Measurements from ENCODE around the gene SLC27A5. TPM values are rescaled to one million over a fixed set of nuclear protein-coding genes. Genes with fewer than 3 reads are reported as not detected.
"Not testable (repeated sequence)": the region's sequence is repeated elsewhere in the genome, so short reads cannot be mapped to it uniquely, and the experiment has no call there.

The SLC27A5 gene
- total RNA-seq, 8 experiments from 2014 or later: 11.0 to 26.3 (median 20.2) TPM

GRCh38 chr19:58450856-58451357 lies 60.9 kb downstream of the SLC27A5 start:
- H3K27ac ChIP-seq: peak overlapping the region; percentile 45 to 58

GRCh38 chr19:58449980-58450379 lies 61.8 kb downstream of the SLC27A5 start:
- in situ Hi-C loops (cut with MboI; ENCODE audit: low pct_unique_long_range_greater_than_20kb in 2 of 9, low sequenced_read_pairs in 9 of 9, unreplicated experiment in 9 of 9); H3K4me3 ChIP-seq: not testable (repeated sequence)
- WGBS, 10 experiments: 0 to 100% (median 39%) methylated on average over 1 to 5 of the region's 5 CpGs; no CpG with 5 or more reads in 1 of the 10 experiments

More at GRCh38 chr19:58450856-58451357, 60.9 kb downstream of the SLC27A5 start:
- 0 to 20% (median 0%) methylated on average over 1 to 6 of the region's 11 CpGs; no CpG with 5 or more reads in 2 of the 10 experiments for WGBS, 10 experiments
- H3K4me3 ChIP-seq: peak overlapping the region; percentile 63 to 96 (median 79)
- H3K4me1 ChIP-seq (replicated peaks in 1 of 2): peaks cover 5 to 6% of the 10 kb centered on the region in 2 donors
- peak; percentile 2 to 47 (median 32) for ATAC-seq (replicated peaks in 6 of 8)
- in situ Hi-C loops (cut with MboI; ENCODE audit: low pct_unique_long_range_greater_than_20kb in 2 of 9, low sequenced_read_pairs in 9 of 9, unreplicated experiment in 9 of 9): no loop called here

DNA sequence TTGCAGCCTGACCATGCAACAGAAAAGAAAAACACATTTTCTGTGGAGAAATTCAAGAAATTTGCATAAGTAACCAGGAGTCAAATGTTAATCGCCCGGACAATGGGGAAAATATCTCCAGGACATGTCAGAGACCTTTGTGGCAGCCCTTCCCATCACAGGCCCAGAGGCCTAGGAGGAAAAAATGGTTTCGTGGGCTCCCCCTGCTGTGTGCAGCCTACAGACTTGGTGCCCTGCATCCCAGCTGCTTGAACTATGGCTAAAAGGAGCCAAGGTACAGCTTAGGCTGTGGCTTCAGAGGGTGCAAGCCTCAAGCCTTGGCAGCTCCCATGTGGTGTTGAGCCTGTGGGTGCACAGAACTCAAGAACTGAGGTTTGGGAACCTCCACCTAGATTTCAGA lies 62.9 kb downstream of the SLC27A5 start:
- ATAC-seq (replicated peaks in 6 of 8); H3K27ac ChIP-seq: not testable (repeated sequence)
- WGBS, 10 experiments: 0 to 71% (median 47%) methylated on average over 2 to 3 of the region's 3 CpGs; no CpG with 5 or more reads in 2 of the 10 experiments

More at GRCh38 chr19:58449980-58450379, 61.8 kb downstream of the SLC27A5 start:
- H3K27ac ChIP-seq; ATAC-seq (replicated peaks in 6 of 8); H3K4me1 ChIP-seq (replicated peaks in 1 of 2): not testable (repeated sequence)

More for the DNA sequence above, 62.9 kb downstream of the SLC27A5 start:
- in situ Hi-C loops (cut with MboI; ENCODE audit: low pct_unique_long_range_greater_than_20kb in 2 of 9, low sequenced_read_pairs in 9 of 9, unreplicated experiment in 9 of 9); H3K4me1 ChIP-seq (replicated peaks in 1 of 2); H3K4me3 ChIP-seq: not testable (repeated sequence)

Other genes starting within 250 kb of the SLC27A5 start
- gene ZNF8, start 233.0 kb downstream of the SLC27A5 start, total RNA-seq: 10 to 100 TPM in 5 of 8 experiments, 1 to 10 TPM in 3; 5.7 to 15.7 (median 10.6) TPM
- gene ERVK3-1, start 206.6 kb downstream of the SLC27A5 start, total RNA-seq: 10 to 100 TPM; 38.0 to 72.5 (median 53.6) TPM
- 1 to 10 TPM; 2.0 to 4.1 (median 3.3) TPM for gene ZSCAN22, start 185.0 kb downstream of the SLC27A5 start, total RNA-seq
- 10 to 100 TPM in 6 of 8 experiments, 1 to 10 TPM in 1, not detected in 1; 4.4 to 84.0 (median 63.6) TPM for gene A1BG, start 158.5 kb downstream of the SLC27A5 start, total RNA-seq
- gene ZNF497, start 149.2 kb downstream of the SLC27A5 start, total RNA-seq: 10 to 100 TPM in 1 of 8 experiments, 1 to 10 TPM in 5, under 1 TPM in 2; 0.61 to 10.2 (median 5.3) TPM
- 1 to 10 TPM; 1.1 to 3.2 (median 1.6) TPM for gene ZNF837, start 131.0 kb downstream of the SLC27A5 start, total RNA-seq
- gene RPS5, start 124.7 kb downstream of the SLC27A5 start, total RNA-seq: 1,000 to 10,000 TPM; 1,054 to 2,751 (median 1,702) TPM
- not detected for gene RNF225, start 116.3 kb downstream of the SLC27A5 start, total RNA-seq
- gene ZNF584, start 103.3 kb downstream of the SLC27A5 start, total RNA-seq: 10 to 100 TPM; 15.1 to 23.3 (median 17.5) TPM
- gene ZNF132, start 71.8 kb downstream of the SLC27A5 start, total RNA-seq: 10 to 100 TPM in 2 of 8 experiments, 1 to 10 TPM in 6; 5.2 to 13.2 (median 7.4) TPM
- gene ZNF324B, start 60.4 kb downstream of the SLC27A5 start, total RNA-seq: 10 to 100 TPM in 5 of 8 experiments, 1 to 10 TPM in 3; 7.3 to 14.5 (median 10.5) TPM
- gene ZNF324, start 44.9 kb downstream of the SLC27A5 start, total RNA-seq: 10 to 100 TPM in 7 of 8 experiments, 1 to 10 TPM in 1; 8.5 to 21.3 (median 17.2) TPM
- 10 to 100 TPM; 11.8 to 19.8 (median 14.6) TPM for gene ZNF446, start 35.6 kb downstream of the SLC27A5 start, total RNA-seq
- 10 to 100 TPM in 3 of 8 experiments, 1 to 10 TPM in 5; 6.5 to 15.4 (median 7.7) TPM for gene ZBTB45, start 7.8 kb upstream of the SLC27A5 start, total RNA-seq
- gene TRIM28, start 32.1 kb upstream of the SLC27A5 start, total RNA-seq: 100 to 1,000 TPM; 195 to 521 (median 274) TPM
- 100 to 1,000 TPM; 106 to 165 (median 138) TPM for gene CHMP2A, start 43.1 kb upstream of the SLC27A5 start, total RNA-seq
- gene UBE2M, start 46.6 kb upstream of the SLC27A5 start, total RNA-seq: 10 to 100 TPM; 49.3 to 82.7 (median 70.9) TPM
- 10 to 100 TPM; 14.6 to 49.3 (median 17.0) TPM for gene MZF1, start 61.3 kb upstream of the SLC27A5 start, total RNA-seq